ENCODE data around the gene FAM13A.
"Not testable (repeated sequence)": the region's sequence is repeated elsewhere in the genome, so short reads cannot be mapped to it uniquely, and the experiment has no call there.

Gene FAM13A

GRCh38 chr4:88955580-88956380, 101.2 kb downstream of the FAM13A start:
- DNase-seq, result no peak

- DNase-seq, result no peak
Measured at GRCh38 chr4:88953400-88953799, 103.6 kb downstream of the FAM13A start.

GRCh38 chr4:88952081-88952480, 104.9 kb downstream of the FAM13A start:
- no peak for DNase-seq

- DNase-seq, result no peak
Measured at GRCh38 chr4:88949605-88950004, 107.4 kb downstream of the FAM13A start.

GRCh38 chr4:88940506-88940905, 116.5 kb downstream of the FAM13A start:
- DNase-seq, result no peak

GRCh38 chr4:88939697-88940096, 117.3 kb downstream of the FAM13A start:
- DNase-seq, result no peak

- no peak for DNase-seq
Measured at GRCh38 chr4:88938138-88938537, 118.8 kb downstream of the FAM13A start.

GRCh38 chr4:88937081-88937480, 119.9 kb downstream of the FAM13A start:
- no peak for DNase-seq

- no peak for DNase-seq
Measured at GRCh38 chr4:88933414-88934160, 123.4 kb downstream of the FAM13A start.

- DNase-seq, result no peak
Measured at GRCh38 chr4:88928852-88929251, 128.1 kb downstream of the FAM13A start.

- DNase-seq, result no peak
Measured at GRCh38 chr4:88927420-88927819, 129.6 kb downstream of the FAM13A start.

GRCh38 chr4:88919056-88919455, 137.9 kb downstream of the FAM13A start:
- DNase-seq, result no peak

- not testable (repeated sequence) for DNase-seq
Measured at GRCh38 chr4:88913181-88913580, 143.8 kb downstream of the FAM13A start.

GRCh38 chr4:88911246-88912212, 145.5 kb downstream of the FAM13A start:
- DNase-seq, result peak; percentile 25

GRCh38 chr4:88910101-88910500, 146.9 kb downstream of the FAM13A start:
- no peak for DNase-seq

- DNase-seq, result no peak
Measured at GRCh38 chr4:88908521-88908920, 148.5 kb downstream of the FAM13A start.

GRCh38 chr4:88908003-88908402, 149.0 kb downstream of the FAM13A start:
- DNase-seq, result no peak

- no peak for DNase-seq
Measured at GRCh38 chr4:88907478-88907877, 149.5 kb downstream of the FAM13A start.

GRCh38 chr4:88904240-88904639, 152.7 kb downstream of the FAM13A start:
- not testable (repeated sequence) for DNase-seq

GRCh38 chr4:88900432-88900831, 156.6 kb downstream of the FAM13A start:
- no peak for DNase-seq

- no peak for DNase-seq
Measured at GRCh38 chr4:88897752-88898151, 159.2 kb downstream of the FAM13A start.

- no peak for DNase-seq
Measured at GRCh38 chr4:88897180-88897579, 159.8 kb downstream of the FAM13A start.

GRCh38 chr4:88893961-88894360, 163.0 kb downstream of the FAM13A start:
- DNase-seq, result no peak
